ENCODE measurements around the gene NRIP2. TPM values are rescaled to one million over a fixed set of nuclear protein-coding genes. Genes with fewer than 3 reads are reported as not detected.
A peak's percentile ranks its signal among the peaks of the same experiment; 100 is the strongest.

Gene NRIP2
- total and polyA plus RNA-seq, 2 experiments from 2014 or later: 0.95 TPM; not detected in 1

- no peak overlapping the region for H3K4me3 ChIP-seq
- TF ChIP-seq EZH2phosphoT487 (IDR thresholded peaks at IDR 0.05; ENCODE audit: low read depth, severe bottlenecking, unreplicated experiment): no peak
- TF ChIP-seq EZH2 (IDR thresholded peaks at IDR 0.05; ENCODE audit: borderline replicate concordance): no peak
- TF ChIP-seq, protein P1, sequence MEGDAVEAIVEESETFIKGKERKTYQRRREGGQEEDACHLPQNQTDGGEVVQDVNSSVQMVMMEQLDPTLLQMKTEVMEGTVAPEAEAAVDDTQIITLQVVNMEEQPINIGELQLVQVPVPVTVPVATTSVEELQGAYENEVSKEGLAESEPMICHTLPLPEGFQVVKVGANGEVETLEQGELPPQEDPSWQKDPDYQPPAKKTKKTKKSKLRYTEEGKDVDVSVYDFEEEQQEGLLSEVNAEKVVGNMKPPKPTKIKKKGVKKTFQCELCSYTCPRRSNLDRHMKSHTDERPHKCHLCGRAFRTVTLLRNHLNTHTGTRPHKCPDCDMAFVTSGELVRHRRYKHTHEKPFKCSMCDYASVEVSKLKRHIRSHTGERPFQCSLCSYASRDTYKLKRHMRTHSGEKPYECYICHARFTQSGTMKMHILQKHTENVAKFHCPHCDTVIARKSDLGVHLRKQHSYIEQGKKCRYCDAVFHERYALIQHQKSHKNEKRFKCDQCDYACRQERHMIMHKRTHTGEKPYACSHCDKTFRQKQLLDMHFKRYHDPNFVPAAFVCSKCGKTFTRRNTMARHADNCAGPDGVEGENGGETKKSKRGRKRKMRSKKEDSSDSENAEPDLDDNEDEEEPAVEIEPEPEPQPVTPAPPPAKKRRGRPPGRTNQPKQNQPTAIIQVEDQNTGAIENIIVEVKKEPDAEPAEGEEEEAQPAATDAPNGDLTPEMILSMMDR (IDR thresholded peaks at IDR 0.05; ENCODE audit: poor library complexity): no peak
- DNase-seq (ENCODE audit: low spot score): no peak
- H3K27ac ChIP-seq: no peak overlapping the region
- no peaks in the 10 kb centered on the region for H4K20me1 ChIP-seq (ENCODE audit: insufficient read depth, poor library complexity, severe bottlenecking)
- WGBS (ENCODE audit: low lambda C conversion rate, missing lambda C conversion rate): 84% methylated on average over 8 of the region's 8 CpGs
- H3K27me3 ChIP-seq: no peaks in the 10 kb centered on the region
- H3K36me3 ChIP-seq (replicated peaks; ENCODE audit: insufficient read depth, low read depth): no peaks in the 10 kb centered on the region
- no peak overlapping the region for H3K4me2 ChIP-seq
- H3K4me1 ChIP-seq (ENCODE audit: insufficient read depth): peaks cover 8% of the 10 kb centered on the region
- no peaks in the 10 kb centered on the region for H3K9me2 ChIP-seq (replicated peaks; ENCODE audit: insufficient read depth)
- H3K79me2 ChIP-seq: no peaks in the 10 kb centered on the region
- H2AFZ ChIP-seq: no peak overlapping the region
- no peaks in the 10 kb centered on the region for H3K9me3 ChIP-seq (ENCODE audit: low read depth)
Measured at GRCh38 chr12:2836574-2836973, 1.7 kb upstream of the NRIP2 start.

DNA sequence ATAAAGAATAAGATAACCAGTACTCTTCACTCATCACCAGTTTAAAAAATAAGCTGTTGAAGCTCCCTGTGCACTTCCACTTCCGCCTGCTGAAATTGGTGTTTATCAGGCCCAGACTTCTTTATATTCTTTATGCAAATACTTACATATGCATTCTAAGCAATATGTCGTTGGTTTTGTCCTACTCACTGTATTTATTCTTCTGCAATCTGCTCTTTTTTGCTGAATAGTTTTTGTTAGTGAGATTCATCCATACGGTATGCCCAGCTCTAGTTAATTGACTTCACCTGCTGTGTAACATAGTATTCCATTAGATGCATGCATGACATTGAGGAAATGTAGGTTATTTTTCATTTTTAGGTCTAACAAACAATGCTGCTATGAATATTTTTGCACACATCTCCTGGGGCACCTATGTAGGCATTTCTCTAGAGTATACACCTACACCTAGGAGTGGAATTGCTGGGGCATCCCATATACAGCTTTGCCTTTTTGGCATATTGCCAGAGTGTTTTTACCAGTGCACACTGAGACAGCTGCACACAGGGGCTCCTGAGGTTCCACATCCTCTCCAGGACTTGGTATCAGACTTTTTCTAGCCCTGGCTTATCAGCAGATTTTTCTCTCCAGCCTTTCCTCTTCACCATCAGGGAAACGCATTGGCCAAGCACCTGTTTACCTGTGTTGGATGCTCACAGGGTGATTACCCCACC lies 1.0 kb upstream of the NRIP2 start:
- Histone ChIP-seq H3K4me3 (no peak overlapping the region), H3K9me3 (ENCODE audit: low read depth) (no peaks in the 10 kb centered on the region), H3K27ac (no peak overlapping the region), H3K36me3 (replicated peaks; ENCODE audit: insufficient read depth, low read depth) (no peaks in the 10 kb centered on the region), H3K9me2 (replicated peaks; ENCODE audit: insufficient read depth) (no peaks in the 10 kb centered on the region), H3K4me1 (ENCODE audit: insufficient read depth) (peaks cover 8% of the 10 kb centered on the region), H3K4me2 (peak overlapping the region; percentile 67), H2AFZ (no peak overlapping the region), H3K27me3 (no peaks in the 10 kb centered on the region), H4K20me1 (ENCODE audit: insufficient read depth, poor library complexity, severe bottlenecking) (no peaks in the 10 kb centered on the region), H3K79me2 (no peaks in the 10 kb centered on the region)
- DNase-seq (ENCODE audit: low spot score): no peak
- WGBS (ENCODE audit: low lambda C conversion rate, missing lambda C conversion rate): 78% methylated on average over 4 of the region's 4 CpGs
- TF ChIP-seq EZH2 (IDR thresholded peaks at IDR 0.05; ENCODE audit: borderline replicate concordance) (no peak), EZH2phosphoT487 (IDR thresholded peaks at IDR 0.05; ENCODE audit: low read depth, severe bottlenecking, unreplicated experiment) (no peak)
- TF ChIP-seq, protein P1 (IDR thresholded peaks at IDR 0.05; ENCODE audit: poor library complexity): no peak

DNA sequence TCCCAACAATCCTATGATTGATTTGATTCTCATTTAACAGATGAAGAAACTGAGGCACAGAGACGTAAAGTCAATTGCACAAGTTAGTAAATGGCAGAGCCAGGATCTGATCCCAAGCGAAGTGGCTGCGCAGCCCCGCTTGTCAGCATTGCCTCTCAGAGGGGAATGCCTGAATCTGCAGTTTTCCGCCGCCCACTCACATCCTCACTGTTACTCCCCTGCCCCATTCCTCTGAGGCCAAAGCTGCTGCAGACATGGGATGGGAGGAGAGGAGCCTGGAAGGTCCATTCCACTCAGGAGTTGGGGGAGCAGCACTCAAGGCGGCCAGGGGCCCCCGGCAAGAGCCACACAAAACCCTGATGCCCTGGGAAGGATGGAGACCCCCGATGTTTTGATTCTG lies 1.0 kb downstream of the NRIP2 start:
- DNase-seq (ENCODE audit: low spot score): no peak
- H2AFZ ChIP-seq: no peak overlapping the region
- no peaks in the 10 kb centered on the region for H4K20me1 ChIP-seq (ENCODE audit: insufficient read depth, poor library complexity, severe bottlenecking)
- no peaks in the 10 kb centered on the region for H3K79me2 ChIP-seq
- no peaks in the 10 kb centered on the region for H3K9me3 ChIP-seq (ENCODE audit: low read depth)
- H3K27ac ChIP-seq: no peak overlapping the region
- H3K4me3 ChIP-seq: no peak overlapping the region
- TF ChIP-seq, protein P1 (IDR thresholded peaks at IDR 0.05; ENCODE audit: poor library complexity): no peak
- TF ChIP-seq EZH2phosphoT487 (IDR thresholded peaks at IDR 0.05; ENCODE audit: low read depth, severe bottlenecking, unreplicated experiment): no peak
- TF ChIP-seq EZH2 (IDR thresholded peaks at IDR 0.05; ENCODE audit: borderline replicate concordance): no peak
- H3K4me2 ChIP-seq: no peak overlapping the region
- 94% methylated on average over 9 of the region's 9 CpGs for WGBS (ENCODE audit: low lambda C conversion rate, missing lambda C conversion rate)
- H3K27me3 ChIP-seq: no peaks in the 10 kb centered on the region
- H3K4me1 ChIP-seq (ENCODE audit: insufficient read depth): peaks cover 8% of the 10 kb centered on the region
- no peaks in the 10 kb centered on the region for H3K36me3 ChIP-seq (replicated peaks; ENCODE audit: insufficient read depth, low read depth)
- no peaks in the 10 kb centered on the region for H3K9me2 ChIP-seq (replicated peaks; ENCODE audit: insufficient read depth)
